Measurements from ENCODE around the gene PRAME. TPM values are rescaled to one million over a fixed set of nuclear protein-coding genes. Genes with fewer than 3 reads are reported as not detected.
A peak's percentile ranks its signal among the peaks of the same experiment; 100 is the strongest.
"Not testable (repeated sequence)": the region's sequence is repeated elsewhere in the genome, so short reads cannot be mapped to it uniquely, and the experiment has no call there.

PRAME gene, protein sequence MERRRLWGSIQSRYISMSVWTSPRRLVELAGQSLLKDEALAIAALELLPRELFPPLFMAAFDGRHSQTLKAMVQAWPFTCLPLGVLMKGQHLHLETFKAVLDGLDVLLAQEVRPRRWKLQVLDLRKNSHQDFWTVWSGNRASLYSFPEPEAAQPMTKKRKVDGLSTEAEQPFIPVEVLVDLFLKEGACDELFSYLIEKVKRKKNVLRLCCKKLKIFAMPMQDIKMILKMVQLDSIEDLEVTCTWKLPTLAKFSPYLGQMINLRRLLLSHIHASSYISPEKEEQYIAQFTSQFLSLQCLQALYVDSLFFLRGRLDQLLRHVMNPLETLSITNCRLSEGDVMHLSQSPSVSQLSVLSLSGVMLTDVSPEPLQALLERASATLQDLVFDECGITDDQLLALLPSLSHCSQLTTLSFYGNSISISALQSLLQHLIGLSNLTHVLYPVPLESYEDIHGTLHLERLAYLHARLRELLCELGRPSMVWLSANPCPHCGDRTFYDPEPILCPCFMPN
- not detected for total RNA-seq

DNA sequence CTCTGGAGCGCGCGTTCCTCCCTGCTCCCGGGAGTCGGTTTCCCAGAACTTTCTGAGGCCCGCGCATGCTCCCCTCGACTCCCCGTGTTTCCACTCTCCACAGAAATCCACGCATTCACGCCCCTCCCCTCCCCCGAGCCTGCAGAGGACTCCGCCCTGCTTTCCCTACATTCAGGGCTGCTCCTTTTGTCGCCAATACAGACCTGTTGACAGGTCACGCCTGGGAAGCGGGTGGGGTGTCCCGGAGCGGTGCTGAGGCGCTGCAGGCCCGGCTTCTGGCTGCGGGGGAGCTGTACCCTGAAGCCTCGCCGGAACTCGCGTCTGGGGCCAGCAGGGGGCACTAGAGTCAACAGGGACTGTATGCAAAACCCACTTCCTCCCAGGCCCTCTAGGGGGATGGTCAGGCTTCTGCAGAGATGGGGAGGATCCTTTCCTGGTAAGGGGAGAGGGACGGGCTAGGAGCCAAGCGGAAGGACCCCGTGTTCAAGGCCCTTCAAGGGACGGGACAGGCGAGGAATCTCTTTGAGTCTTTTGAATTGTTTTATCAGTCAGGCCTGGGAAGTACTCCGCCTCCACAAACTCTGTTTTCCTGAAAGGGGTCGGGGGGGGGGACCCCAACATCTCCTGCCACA lies at the start of gene PRAME:
Gene PRAME (minus strand): TSS at position 294 of the 632 bp plus-strand sequence. CDS start 2,433 bp downstream, outside the sequence.
- H3K4me1 ChIP-seq = no peaks in the 10 kb centered on the region
- H3K9me3 ChIP-seq = no peaks in the 10 kb centered on the region
- peak in 1 of 2 donors; percentile 8 for DNase-seq (ENCODE audit: low spot score in 2 of 2)
- TF ChIP-seq POLR2A (IDR thresholded peaks at IDR 0.05) (no peak), EP300 (IDR thresholded peaks at IDR 0.05) (no peak)
- TF ChIP-seq, protein P1, sequence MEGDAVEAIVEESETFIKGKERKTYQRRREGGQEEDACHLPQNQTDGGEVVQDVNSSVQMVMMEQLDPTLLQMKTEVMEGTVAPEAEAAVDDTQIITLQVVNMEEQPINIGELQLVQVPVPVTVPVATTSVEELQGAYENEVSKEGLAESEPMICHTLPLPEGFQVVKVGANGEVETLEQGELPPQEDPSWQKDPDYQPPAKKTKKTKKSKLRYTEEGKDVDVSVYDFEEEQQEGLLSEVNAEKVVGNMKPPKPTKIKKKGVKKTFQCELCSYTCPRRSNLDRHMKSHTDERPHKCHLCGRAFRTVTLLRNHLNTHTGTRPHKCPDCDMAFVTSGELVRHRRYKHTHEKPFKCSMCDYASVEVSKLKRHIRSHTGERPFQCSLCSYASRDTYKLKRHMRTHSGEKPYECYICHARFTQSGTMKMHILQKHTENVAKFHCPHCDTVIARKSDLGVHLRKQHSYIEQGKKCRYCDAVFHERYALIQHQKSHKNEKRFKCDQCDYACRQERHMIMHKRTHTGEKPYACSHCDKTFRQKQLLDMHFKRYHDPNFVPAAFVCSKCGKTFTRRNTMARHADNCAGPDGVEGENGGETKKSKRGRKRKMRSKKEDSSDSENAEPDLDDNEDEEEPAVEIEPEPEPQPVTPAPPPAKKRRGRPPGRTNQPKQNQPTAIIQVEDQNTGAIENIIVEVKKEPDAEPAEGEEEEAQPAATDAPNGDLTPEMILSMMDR (IDR thresholded peaks at IDR 0.05) = peak in 3 of 5 experiments; percentile 22 to 32 (median 28)
- H3K4me3 ChIP-seq = no peak within 1 kb of the TSS
- no peaks in the 10 kb centered on the region for H3K36me3 ChIP-seq
- no peak within 1 kb of the TSS for H3K27ac ChIP-seq
- H3K27me3 ChIP-seq = no peaks in the 10 kb centered on the region
- WGBS, 2 donors = 64 to 68% methylated on average over 32 of the region's 32 CpGs

DNA sequence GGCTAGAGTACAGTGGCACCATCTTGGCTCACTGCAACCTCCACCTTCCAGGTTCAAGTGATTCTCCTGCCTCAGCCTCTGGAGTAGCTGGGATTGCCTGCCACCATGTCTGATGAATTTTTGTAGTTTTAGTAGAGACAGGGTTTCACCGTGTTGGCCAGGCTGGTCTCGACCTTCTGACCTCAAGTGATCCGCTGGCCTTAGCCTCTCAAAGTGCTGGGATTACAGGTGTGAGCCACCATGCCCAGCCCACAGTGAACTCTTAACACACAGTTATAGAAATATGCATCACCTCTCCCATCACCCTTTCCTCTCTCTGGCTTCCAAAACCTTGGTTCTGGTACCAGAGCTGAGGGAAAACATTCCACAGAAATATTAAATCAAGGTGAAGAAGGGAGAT lies 49.0 kb upstream of the PRAME start:
- H3K9me3 ChIP-seq; H3K36me3 ChIP-seq; DNase-seq (ENCODE audit: low spot score in 2 of 2); H3K27me3 ChIP-seq; H3K27ac ChIP-seq; H3K4me1 ChIP-seq; H3K4me3 ChIP-seq: not testable (repeated sequence)
- 84 to 92% methylated on average over 3 of the region's 3 CpGs for WGBS, 2 donors

DNA sequence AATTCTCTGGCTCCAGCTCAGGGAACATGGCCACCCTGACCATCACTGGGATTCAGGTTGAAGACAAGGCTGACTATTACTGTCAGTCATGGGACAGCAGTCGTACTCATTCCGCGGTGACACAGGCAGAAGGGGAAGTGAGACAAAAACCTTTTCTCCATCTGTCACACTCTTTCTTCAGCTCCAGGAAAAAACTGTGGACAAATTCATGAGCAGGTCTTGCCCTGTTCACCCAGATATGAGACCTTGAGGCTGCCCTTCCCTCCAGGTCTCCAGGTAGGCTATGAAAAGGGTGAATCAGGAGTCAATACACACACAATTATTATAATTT lies 46.0 kb upstream of the PRAME start:
- Histone ChIP-seq H3K9me3 (peaks cover 0 to 8% (median 0%) of the 10 kb centered on the region in 4 donors), H3K4me3 (no peak overlapping the region), H3K27me3 (no peaks in the 10 kb centered on the region), H3K36me3 (no peaks in the 10 kb centered on the region), H3K4me1 (no peaks in the 10 kb centered on the region), H3K27ac (no peak overlapping the region)
- no peak for DNase-seq (ENCODE audit: low spot score in 2 of 2)
- no peak for TF ChIP-seq POLR2A (IDR thresholded peaks at IDR 0.05)
- no peak for TF ChIP-seq EP300 (IDR thresholded peaks at IDR 0.05)
- TF ChIP-seq, protein P1 (IDR thresholded peaks at IDR 0.05) = no peak
- WGBS, 2 donors = 81 to 91% methylated on average over 3 of the region's 3 CpGs

DNA sequence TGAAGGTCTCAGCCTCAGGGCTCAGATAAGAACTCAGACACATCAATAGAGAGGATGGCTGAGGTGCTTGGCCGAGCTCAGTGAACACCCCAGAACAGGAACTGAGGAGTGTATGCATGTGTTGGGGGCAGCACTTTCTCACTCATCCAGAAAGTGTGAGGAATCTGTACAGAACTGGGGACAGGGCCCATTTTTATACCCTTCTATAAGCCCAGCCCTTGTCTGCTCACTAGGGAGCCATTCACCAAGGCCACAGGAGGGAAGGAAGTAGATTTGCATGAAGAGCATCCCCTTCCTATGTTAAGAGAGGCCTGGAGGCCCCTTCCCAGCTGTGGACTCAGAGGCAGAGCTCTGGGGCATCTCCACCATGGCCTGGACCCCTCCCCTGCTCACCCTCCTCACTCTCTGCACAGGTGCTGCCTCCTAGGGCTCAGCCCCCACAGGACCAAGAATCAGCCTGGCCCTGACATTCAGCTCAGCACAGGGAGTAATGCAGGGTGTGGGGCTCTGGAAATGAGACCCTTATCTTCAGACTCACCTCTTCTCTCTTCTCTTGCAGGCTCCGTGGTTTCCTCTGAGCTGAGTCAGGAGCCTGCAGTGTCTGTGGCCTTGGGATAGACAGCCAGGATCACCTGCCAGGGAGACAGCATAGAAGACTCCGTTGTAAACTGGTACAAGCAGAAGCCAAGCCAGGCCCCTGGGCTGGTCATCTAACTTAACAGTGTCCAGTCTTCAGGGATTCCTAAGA lies 45.4 kb upstream of the PRAME start:
- no peak overlapping the region for H3K27ac ChIP-seq
- DNase-seq (ENCODE audit: low spot score in 2 of 2) = no peak
- WGBS, 2 donors = 75 to 78% methylated on average over 3 of the region's 3 CpGs
- no peaks in the 10 kb centered on the region for H3K36me3 ChIP-seq
- peaks cover 0 to 8% (median 0%) of the 10 kb centered on the region in 4 donors for H3K9me3 ChIP-seq
- H3K27me3 ChIP-seq = no peaks in the 10 kb centered on the region
- no peaks in the 10 kb centered on the region for H3K4me1 ChIP-seq
- H3K4me3 ChIP-seq = no peak overlapping the region
- TF ChIP-seq POLR2A (IDR thresholded peaks at IDR 0.05) (no peak), EP300 (IDR thresholded peaks at IDR 0.05) (no peak)
- TF ChIP-seq, protein P1 (IDR thresholded peaks at IDR 0.05) = no peak

DNA sequence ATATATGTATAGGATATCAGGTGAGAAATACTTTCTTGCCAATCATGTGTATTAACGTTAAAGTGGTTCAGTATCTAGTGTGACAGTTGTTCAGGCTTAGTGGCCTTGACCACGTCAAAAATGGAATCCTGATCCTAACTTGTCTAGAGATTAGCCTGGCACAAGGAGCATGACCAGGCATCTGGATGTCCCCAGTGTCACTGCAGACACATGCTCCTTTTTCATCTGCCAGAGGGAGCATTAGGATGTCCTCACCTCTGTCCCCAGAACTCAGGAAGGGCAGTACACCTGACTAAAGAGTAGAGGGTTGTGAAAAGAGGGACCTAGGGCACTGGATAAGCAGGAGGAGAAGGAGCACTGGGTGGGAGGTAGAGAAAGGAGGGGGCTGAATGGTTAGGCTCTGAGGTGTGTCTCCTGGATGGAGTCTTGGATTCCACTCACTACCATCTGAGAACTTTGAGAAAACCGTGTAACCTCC lies 44.4 kb upstream of the PRAME start:
- H3K9me3 ChIP-seq = peaks cover 0 to 8% (median 0%) of the 10 kb centered on the region in 4 donors
- no peak for DNase-seq (ENCODE audit: low spot score in 2 of 2)
- no peak overlapping the region for H3K4me3 ChIP-seq
- WGBS, 2 donors = 78 to 84% methylated on average over 3 of the region's 3 CpGs
- TF ChIP-seq, protein P1 (IDR thresholded peaks at IDR 0.05) = no peak
- TF ChIP-seq EP300 (IDR thresholded peaks at IDR 0.05) (no peak), POLR2A (IDR thresholded peaks at IDR 0.05) (no peak)
- H3K4me1 ChIP-seq = no peaks in the 10 kb centered on the region
- H3K27me3 ChIP-seq = no peaks in the 10 kb centered on the region
- H3K36me3 ChIP-seq = no peaks in the 10 kb centered on the region
- H3K27ac ChIP-seq = no peak overlapping the region
